Right lobe of liver (tissue), 4 donors: ENCODE measurements around the gene ZRANB1.

Experiments
- CTCF ChIP-seq, 4 donors: fragments of 200-600 bp in 3 of 4; fragments of 450-650 bp in 1 of 4; IDR thresholded peaks; one replicate each; pipeline versions ENCODE4 v1.5.1 to v1.8.0; 2016 to 2022; ENCODE audit warnings: antibody characterized with exemption in 4 of 4, mild to moderate bottlenecking in 2 of 4
- POLR2A ChIP-seq: fragments of 450-650 bp; IDR thresholded peaks from one replicate; pipeline ENCODE4 v1.6.1; 2017; ENCODE audit warnings: antibody characterized with exemption, mild to moderate bottlenecking
- donor health status: DM: no; HTN: no; CAD: no.
- donor health status: DM: no; HTN: no; CAD: no.
- donor health status: DM: no; HTN: yes; CAD: no.

- TF ChIP-seq CTCF (IDR thresholded peaks at IDR 0.05) (peak; percentile 68 to 72 (median 70)), POLR2A (no peak)
Measured at GRCh38 chr10:124992462-124993344, 50.8 kb downstream of the ZRANB1 start.
